CD4-positive, alpha-beta T cell treated with Interferon gamma for 1 hour (primary cell): ENCODE data around the gene HCK.
A peak's percentile ranks its signal among the peaks of the same experiment; 100 is the strongest.

Experiments used
- DNase-seq: peaks from one replicate; pipeline ENCODE4 v3.0.0-alpha.2; 2020

The HCK gene

DNA sequence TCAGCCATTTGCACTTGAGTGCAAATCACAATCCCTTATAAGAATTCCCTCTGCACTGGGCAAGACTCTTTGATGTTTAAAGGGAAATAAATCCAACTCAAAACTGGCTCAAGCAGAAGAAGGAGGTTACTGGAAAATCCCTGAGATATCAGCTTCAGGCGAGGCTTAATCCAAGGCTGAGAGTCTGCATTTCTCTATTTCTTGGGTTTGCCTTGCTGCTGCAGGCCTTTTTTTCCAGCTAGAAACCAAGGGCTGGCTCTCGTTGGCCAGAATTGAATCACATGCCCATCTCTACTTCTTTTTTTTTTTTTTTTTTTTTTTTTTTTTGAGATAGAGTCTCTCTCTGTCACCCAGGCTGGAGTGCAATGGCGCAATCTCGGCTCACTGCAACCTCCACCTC, 11.7 kb downstream of the HCK start:
- peak; percentile 42 for DNase-seq

DNA sequence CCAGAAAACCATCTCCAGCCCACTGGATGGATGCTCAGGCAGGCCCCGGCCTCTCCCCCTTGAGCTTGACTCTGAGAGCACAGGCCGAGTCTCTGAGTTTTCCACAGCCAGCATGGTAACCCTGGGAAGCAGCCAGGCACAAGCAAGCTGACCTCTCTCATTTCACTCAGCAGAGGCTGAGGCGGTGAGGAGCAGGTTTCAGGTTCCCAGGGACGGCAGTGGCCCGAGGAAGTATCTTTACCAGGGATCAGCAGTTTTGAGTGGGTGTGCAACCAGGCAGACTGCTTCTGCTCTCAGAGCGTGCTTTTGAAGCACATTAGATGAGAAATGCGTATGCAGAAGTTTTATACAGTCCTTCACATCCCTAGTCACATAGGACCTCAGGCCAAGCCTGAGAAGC, 12.6 kb downstream of the HCK start:
- DNase-seq = no peak

DNA sequence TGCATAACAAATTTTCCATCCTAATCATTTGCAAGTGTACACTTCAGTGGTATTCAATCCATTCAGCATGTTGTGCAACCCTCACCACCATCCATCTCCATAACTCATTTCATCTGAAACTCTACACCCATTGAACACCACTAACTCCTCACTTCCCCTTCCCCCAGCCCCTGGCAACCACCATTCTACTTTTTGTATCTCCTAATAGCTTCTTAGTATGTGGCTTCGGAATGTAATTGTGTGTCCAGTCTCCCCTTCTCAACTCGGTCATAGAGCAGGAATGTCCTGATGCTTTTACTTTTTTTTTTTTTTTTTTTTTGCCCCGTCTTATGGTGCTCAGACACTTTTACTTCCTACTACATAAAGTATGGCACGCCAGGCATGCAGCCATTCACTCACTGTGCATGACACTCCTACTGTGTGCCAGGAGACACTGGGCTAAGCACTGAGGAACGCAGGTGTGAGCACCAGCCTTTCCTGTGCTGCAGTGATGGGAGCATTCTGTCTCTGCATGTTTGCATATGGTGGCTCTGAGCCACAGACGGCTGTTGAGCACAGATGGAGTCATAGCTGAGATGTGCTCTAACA, 15.3 kb downstream of the HCK start:
- DNase-seq = no peak

DNA sequence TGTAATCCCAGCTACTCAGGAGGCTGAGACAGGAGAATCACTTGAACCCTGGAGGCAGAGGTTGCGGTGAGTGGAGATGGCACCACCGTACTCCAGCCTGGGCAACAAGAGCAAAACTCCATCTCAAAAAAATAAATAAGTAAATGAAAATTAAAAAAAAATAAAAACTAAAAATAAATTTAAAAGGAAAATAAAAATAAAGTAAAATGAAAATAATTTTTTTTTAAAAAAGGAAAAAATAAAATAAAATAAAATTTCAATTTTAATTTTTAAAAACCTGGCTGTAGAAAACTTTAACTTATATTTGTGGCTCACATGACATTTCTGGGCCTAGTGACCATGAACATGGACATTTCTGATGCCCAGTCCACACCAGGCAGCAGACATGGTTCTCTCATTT, 16.1 kb downstream of the HCK start:
- no peak for DNase-seq

DNA sequence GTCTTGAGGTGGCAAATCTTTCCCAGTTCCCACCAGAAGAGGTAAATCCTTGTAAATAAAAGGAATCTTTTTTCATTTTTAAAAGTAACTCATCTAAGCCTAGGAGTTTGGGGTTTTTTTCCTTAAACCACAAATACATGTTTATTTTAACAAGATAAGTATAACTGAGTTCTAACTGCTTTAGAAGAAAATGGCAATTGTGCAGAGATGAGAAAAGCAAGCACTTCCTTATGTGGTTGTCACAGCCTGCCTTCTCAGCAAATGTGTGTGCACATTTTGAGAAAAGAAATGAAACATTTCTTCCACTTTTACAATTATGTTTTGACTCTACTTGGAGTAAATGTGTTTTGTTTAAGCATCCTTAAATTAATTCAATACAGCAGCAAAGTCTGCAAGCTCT, 17.7 kb downstream of the HCK start:
- DNase-seq = no peak

DNA sequence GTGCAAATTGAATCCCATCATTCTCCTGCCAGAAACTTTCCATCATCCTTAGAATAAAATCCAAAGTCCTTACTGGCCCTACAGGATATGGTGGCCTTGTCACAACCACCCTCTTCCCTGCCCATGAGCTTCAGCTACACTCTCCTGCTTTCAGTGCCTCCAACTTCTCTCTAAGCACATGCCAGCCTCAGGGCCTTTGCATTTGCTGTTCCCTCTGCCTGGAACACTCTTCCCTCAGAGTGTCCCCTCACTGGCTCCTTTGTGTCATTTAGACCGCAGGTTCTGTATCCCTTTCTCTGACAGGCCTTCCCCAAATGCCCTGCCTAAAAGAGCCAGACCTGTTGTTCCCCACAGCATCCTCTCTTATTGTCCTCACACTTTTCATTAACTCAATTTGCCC, 18.2 kb downstream of the HCK start:
- no peak for DNase-seq

DNA sequence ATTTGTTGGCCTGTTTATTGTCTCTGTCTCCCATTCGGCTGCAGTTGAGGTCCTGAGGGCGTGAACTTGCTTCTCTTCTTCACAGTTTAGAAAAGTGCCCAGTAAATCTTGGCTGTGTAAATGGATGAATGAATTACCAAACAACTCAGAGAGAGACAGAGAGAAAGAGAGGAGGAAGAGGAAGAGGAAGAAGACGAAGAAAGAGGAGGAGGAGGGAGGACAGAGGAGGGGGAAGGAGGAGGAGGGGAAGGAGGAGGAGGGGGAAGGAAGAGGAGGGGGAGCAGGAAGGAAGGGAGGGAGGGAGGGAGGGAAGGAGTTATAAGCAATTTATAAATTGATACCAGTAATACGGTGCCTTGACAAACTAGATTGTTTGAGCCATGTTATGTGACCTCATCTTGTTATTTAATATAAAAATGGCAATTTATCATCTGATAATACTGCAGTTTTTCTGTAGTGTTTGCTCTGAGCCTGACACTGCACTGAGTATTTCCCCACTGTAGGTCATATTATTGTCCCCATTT, 18.7 kb downstream of the HCK start:
- no peak for DNase-seq

DNA sequence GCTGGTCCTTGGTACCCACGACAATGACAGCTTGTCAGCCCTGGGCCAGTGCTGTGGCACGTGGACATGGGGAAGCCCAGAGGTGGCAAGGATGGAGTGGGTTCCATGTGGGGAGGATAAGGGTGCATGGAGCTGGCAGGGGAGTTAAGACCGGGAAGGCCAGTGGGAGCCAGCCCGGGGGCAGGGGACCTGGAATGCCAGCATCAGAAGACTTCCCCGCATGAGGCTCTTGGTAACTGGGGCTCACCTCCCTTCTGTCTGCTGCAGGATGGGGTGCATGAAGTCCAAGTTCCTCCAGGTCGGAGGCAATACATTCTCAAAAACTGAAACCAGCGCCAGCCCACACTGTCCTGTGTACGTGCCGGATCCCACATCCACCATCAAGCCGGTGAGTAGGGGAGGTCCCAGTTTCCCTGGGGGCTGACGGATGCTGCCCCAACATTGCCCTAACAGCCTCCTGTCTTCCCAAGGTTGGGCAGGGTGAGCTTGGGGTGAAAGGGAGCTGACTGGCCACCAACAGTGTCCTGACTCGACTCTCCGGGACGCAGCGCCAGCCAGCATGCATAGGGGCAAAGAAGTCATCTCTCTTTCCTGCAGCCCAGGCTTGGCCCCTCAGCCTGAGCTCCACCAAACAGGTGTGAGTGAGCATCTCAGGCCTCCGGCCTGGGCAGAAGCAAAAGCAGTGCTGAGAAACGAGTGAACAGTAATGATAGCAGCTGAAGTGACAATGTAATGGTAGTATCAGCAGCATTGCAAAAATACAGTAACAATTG, 19.5 kb downstream of the HCK start:
- DNase-seq = no peak

DNA sequence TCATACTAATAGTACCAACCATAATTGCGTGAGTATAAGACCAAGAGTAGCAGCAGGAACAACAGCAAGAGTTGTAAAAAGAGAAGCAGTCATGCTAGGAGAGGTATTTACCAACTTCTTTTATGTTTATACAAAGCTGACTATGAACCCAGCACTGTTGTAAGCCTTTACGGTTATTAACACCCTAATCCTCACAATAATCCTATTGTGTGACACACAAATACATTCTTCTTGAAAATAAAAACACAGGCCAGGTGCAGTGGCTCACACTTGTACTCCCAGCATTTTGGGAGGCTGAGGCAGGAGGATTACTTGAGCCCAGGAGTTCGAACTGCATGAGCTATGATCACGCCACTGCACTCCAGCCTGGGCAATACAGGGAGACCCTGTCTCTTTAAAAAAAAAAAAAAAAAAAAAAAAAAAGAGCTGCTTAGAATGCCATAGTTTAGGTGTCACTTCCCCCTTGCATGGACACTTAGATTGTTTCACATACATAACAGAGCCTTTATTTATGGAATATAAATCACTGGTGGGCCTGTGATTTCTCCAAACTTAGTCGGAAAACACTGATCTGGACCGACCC, 20.2 kb downstream of the HCK start:
- DNase-seq = no peak

DNA sequence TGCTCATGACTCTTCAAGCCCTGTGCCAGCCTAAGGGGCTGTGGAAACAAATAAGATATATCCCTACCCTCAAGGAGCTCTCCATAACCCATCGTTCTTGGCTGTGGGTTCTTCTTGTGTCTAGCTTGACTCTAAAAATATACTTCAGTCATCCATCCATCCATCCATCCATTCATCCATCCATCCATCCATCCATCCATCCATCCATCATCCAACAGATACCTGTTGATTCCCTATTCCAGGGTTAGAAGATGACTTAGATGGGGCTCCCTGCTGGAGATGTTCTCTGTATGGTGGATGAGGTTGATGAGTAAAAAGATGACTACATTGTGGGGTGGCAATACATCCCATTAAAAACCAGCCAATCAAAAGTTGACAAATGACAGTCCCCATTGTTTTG, 23.5 kb downstream of the HCK start:
- DNase-seq = no peak

DNA sequence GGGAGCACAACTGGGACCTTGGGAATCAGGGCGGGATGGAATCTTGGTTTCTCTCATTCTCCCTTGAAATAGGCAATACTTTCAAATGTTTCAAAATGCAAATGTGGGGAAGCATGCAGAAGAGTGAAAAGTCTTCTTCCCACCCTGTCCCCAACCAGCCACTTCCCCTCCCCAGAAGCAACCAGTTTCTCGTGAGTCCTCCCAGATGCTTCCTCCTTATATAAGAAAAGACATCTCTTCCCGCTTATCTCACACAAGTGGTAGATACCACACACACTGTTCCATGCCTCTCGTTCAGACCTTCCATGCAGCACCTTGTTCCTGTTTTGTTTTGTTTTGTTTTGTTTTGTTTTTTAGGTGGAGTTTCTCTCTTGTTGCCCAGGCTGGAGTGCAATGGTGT, 25.1 kb downstream of the HCK start:
- no peak for DNase-seq

DNA sequence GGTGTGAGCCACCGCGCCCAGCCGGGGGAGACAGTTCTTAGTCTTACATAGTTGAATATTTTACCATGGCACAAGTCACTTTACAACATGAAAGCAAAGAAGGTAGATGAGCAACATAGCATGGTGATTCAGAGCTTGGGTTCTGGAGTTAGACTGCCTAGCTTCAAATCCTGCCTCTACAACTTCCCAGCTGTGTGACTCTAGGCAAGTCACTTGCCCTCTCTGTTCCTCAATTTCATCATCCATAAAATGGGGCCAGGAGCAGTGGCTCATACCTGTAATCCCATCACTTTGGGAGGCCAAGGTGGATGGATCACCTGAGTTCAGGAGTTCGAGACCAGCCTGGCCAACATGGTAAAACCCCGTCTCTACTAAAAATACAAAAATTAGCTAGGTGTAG, 26.3 kb downstream of the HCK start:
- no peak for DNase-seq

DNA sequence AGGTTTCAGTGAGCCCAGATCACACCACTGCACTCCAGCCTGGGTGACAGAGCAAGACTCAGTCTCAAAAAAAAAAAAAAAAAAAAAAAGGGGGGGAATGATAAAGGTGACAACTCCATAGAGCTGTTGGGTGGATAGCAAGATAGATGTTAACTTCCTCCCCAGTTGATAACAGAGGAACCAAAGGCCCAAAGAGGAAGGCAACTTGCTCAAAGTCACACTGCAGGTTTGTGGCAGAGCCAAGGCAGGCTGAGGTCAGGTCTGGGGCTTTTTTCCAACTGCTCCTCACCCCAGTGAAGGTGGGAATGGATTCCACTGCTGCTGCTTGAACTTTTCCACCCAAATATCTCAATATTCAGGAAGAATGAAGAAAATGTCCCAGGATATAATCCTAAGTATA, 26.7 kb downstream of the HCK start:
- DNase-seq = no peak

DNA sequence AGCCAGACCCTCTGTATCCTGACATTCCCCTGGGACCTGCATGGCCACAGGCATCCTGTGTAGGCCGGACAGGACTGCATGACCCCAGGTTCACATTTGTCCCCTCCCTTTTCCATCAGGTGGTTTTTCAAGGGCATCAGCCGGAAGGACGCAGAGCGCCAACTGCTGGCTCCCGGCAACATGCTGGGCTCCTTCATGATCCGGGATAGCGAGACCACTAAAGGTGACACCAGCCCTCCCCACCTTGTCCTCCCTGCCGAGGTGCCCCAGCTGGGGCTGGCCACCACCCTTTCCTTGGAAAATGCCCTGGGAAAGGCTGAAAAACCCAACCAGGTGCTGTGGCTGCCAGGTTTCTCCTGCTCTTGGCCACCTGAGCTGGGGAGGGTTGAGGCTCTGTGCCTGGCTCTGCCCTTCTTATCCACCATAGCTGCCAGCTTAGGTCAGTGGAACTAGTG, 27.6 kb downstream of the HCK start:
- no peak for DNase-seq

DNA sequence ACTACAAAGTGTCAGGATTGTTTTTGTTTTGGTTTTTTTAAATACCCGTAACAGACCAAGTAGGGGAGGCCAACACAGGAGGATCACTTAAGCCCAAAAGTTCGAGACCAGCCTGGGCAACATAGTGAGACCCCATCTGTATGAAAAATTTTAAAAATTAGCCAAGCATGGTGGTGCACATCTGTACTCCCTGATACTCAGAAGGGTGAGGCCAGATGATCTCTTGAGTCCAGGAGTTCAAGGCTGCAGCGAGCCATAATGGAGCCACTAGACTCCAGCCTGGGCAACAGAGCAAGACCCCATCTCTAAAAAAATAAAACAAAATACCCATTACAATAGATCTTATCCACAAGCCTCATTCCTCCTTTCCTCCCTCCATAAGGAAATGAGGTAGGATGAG, 28.7 kb downstream of the HCK start:
- no peak for DNase-seq

DNA sequence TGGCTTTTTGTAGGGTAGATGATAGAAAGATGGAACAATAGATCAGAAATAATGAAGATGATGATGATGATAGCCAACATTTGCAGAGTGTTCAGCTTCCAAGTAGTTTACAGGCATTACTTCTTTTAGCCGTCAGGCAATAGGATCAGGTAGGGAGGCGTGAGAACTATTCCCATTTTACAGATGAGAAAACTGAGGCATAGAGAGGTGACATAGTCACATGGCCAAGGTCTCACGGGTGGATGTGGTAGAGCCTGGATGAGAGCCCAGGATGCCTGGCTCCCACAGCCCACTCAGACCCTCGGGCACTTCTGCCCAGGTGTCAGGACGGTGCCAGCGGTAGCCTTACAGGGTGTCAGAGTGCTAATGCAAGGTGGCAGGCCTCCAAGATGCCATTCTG, 31.4 kb downstream of the HCK start:
- no peak for DNase-seq

DNA sequence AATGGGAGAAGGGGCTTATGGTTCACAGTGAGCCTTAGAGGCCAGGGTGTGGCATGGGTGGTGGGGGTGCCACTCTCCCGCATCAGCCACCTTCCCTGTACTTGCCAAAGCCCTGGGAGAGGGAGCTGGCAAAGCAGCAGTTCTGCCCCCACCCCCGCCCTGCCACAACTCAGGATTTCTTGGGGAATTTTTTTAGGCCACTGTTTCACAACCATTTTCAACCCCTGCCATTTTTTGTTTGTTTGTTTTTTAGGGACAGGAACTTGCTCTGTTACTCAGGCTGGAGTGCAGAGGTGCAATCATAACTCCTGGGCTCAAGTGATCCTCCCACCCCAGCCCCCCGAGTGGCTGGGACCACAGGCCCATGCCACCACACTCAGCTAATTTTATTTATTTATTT, 35.0 kb downstream of the HCK start:
- no peak for DNase-seq

DNA sequence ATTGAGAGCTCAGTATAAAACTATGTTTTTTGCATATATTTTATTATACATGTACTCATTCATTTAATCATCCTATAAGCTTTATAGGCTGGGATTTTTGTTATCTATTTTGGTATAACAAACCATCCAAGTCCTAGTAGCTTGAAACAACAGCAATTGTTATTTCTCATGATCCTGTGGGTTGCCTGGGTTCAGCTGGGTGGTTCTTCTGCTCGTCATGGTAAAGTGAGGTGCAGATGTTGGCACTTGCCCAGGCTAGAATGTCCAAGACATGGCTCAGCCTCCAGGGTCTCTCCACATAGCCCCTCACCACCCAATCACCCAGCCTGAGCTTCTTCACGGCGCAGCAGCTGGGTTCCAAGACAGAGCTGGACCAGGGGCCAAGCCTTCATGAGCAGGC, 36.7 kb downstream of the HCK start:
- no peak for DNase-seq

DNA sequence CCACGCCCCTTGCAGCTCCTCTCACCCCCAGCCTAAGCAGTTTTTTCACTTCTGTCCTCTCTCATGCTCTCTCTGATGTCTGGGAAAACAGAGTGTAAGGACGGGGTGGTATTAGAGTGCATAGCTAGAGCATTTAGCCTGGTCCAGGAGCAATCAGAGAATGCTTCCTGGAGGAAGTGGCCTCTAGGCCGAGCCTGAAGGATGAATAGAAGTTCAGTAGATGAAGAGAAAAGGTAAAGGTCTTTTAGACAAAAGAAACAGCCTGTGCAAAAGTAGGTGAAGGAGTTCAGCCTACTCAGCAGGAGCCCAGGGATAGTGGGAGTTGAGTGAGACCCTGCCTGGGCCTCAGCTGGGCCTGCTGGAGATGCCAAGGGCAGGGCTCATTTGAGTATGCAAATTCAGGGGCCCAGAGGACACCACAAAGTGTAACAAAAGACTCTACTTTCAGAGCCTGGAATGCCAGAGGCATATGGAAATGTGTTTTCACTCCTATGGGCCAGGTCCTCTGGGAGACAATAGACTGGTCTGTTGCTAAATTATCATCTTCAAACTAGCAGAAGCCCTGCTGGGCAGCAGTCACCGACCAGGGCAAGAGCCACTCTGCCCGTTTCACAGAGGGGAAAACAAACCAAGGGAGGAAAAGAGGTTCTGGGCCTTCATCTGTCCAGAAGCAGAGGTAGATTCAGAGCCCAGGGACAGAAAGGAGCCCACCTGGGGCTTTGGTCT, 37.8 kb downstream of the HCK start:
- no peak for DNase-seq

DNA sequence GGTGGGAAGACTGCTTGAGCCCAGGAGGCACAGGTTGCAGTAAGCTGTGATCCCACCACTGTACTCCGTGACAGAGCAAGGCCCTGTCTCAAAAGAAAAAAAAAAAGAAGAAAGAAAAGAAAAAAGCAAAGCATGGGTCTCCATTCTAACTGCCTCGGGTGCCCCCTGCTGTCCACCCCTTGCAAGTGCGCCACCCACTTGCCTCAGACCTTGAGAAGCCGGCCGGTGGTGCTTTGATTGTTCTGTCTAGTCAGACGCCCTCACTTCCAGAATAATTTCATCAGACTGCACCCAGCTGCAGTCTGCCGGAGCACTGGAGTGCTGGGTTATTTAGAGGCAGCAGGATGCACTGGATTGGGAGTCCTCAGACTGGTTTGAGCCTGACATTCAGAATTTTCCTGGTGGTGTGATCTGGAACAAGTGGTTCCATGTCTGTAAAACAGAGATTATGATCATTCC, 39.9 kb downstream of the HCK start:
- DNase-seq = peak; percentile 70

DNA sequence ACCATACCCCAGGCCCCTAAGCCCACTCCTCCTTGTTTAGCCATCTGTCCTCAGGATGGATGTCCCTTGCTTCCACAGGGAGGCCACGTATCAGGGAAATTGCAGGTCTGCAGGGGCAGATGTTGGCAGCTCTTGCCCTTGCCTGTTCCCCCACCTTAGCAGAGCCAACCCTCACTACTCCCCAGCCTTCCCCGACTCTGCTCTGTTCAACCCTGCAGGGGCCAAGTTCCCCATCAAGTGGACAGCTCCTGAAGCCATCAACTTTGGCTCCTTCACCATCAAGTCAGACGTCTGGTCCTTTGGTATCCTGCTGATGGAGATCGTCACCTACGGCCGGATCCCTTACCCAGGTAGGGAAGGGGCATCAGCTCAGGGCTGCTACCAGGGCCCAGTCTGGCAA, 46.7 kb downstream of the HCK start:
- no peak for DNase-seq

DNA sequence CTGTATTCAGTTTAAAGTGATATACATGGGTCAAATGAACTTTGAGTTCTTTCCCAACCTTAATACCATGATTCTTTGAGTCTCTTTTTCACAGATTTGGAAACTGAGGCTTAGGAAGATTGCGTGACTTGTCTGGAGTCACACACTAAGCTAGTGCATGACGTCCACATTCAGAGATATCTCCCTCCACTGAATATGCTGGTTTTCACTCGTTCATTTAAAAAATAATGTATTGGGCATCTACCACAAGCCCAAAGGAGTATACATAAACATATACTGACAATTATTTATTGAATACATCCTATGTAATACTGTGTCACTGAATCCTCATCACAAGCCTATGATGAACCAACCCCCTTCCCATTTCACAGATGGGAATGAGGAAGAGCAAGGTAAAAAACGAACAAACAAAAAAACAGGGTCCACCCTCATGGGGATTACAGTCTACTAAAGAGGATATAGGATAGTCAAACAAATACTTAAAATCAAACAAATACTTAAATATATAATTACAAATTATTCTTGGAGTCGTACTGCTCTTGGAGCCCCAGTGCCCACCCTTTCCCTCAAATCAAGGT, 56.9 kb downstream of the HCK start:
- no peak for DNase-seq
